Activated T-helper 17 cell treated with anti-CD3 and anti-CD28 coated beads, Interleukin-2, amount 50 U/mL, for 72 hours (primary cell): ENCODE results near the gene EFNA3. TPM values are rescaled to one million over a fixed set of nuclear protein-coding genes. Genes with fewer than 3 reads are reported as not detected.

Experiments
- ATAC-seq: fragments of 150-1000 bp; cut with Tn5 transposase; replicated peaks from 2 replicates; pipeline ENCODE4 v1.10.0; 2021; ENCODE audit warnings: mild to moderate bottlenecking, moderate library complexity
- H3K27ac Mint-ChIP-seq: one replicate; pipeline ENCODE4 v1.8.0; 2022; ENCODE audit warnings: mixed read lengths
- H3K27me3 Mint-ChIP-seq: one replicate; pipeline ENCODE4 v1.8.0; 2022; ENCODE audit warnings: mixed read lengths
- H3K36me3 Mint-ChIP-seq: one replicate; pipeline ENCODE4 v1.8.0; 2022; ENCODE audit warnings: low read depth, mild to moderate bottlenecking, mixed read lengths
- H3K4me1 Mint-ChIP-seq: one replicate; pipeline ENCODE4 v1.8.0; 2022; ENCODE audit warnings: mixed read lengths
- H3K4me3 Mint-ChIP-seq: one replicate; pipeline ENCODE4 v1.8.0; 2022; ENCODE audit warnings: mild to moderate bottlenecking, mixed read lengths
- H3K9me3 Mint-ChIP-seq: one replicate; pipeline ENCODE4 v1.8.0; 2022; ENCODE audit warnings: mixed read lengths
- total RNA-seq, 2 donors: library from RNA; stranded (reverse); gene quantifications; one replicate each; pipeline ENCODE4 v1.2.3, GENCODE V29; 2022

Gene EFNA3
- total RNA-seq, 2 donors from 2014 or later, result 4.1 to 10.8 TPM

- Mint-ChIP-seq H3K27me3 (no peaks in the 10 kb centered on the region), H3K4me3 (peak overlapping the region; percentile 91), H3K4me1 (peaks cover 7% of the 10 kb centered on the region), H3K36me3 (peaks cover 30% of the 10 kb centered on the region), H3K27ac (peak overlapping the region; percentile 77), H3K9me3 (no peaks in the 10 kb centered on the region)
- ATAC-seq, result peak; percentile 23
Observed at GRCh38 chr1:155052439-155053395, 25.9 kb upstream of the EFNA3 start.

GRCh38 chr1:155053531-155054105, 25.0 kb upstream of the EFNA3 start:
- H3K27ac Mint-ChIP-seq, result peak overlapping the region; percentile 77
- H3K27me3 Mint-ChIP-seq, result no peaks in the 10 kb centered on the region
- peaks cover 7% of the 10 kb centered on the region for H3K4me1 Mint-ChIP-seq
- no peak for ATAC-seq
- peaks cover 31% of the 10 kb centered on the region for H3K36me3 Mint-ChIP-seq
- no peaks in the 10 kb centered on the region for H3K9me3 Mint-ChIP-seq
- H3K4me3 Mint-ChIP-seq, result peak overlapping the region; percentile 91

GRCh38 chr1:155057104-155057503, 21.5 kb upstream of the EFNA3 start:
- H3K27ac Mint-ChIP-seq, result no peak overlapping the region
- H3K4me1 Mint-ChIP-seq, result peaks cover 7% of the 10 kb centered on the region
- H3K9me3 Mint-ChIP-seq, result no peaks in the 10 kb centered on the region
- H3K4me3 Mint-ChIP-seq, result no peak overlapping the region
- H3K36me3 Mint-ChIP-seq, result peaks cover 47% of the 10 kb centered on the region
- no peaks in the 10 kb centered on the region for H3K27me3 Mint-ChIP-seq
- ATAC-seq, result no peak

- ATAC-seq, result no peak
- H3K4me1 Mint-ChIP-seq, result no peaks in the 10 kb centered on the region
- no peak overlapping the region for H3K27ac Mint-ChIP-seq
Observed at GRCh38 chr1:155057788-155058211, 20.8 kb upstream of the EFNA3 start.

GRCh38 chr1:155060736-155061135, 17.9 kb upstream of the EFNA3 start:
- no peak overlapping the region for H3K4me3 Mint-ChIP-seq
- no peak for ATAC-seq

More at GRCh38 chr1:155057788-155058211, 20.8 kb upstream of the EFNA3 start:
- Mint-ChIP-seq H3K9me3 (no peaks in the 10 kb centered on the region), H3K27me3 (no peaks in the 10 kb centered on the region), H3K4me3 (no peak overlapping the region), H3K36me3 (peaks cover 47% of the 10 kb centered on the region)

GRCh38 chr1:155061381-155062150, 17.1 kb upstream of the EFNA3 start:
- Mint-ChIP-seq H3K4me3 (no peak overlapping the region), H3K36me3 (peaks cover 25% of the 10 kb centered on the region), H3K9me3 (no peaks in the 10 kb centered on the region), H3K4me1 (peaks cover 17% of the 10 kb centered on the region), H3K27ac (no peak overlapping the region), H3K27me3 (no peaks in the 10 kb centered on the region)
- ATAC-seq, result peak; percentile 58

More at GRCh38 chr1:155060736-155061135, 17.9 kb upstream of the EFNA3 start:
- peaks cover 13% of the 10 kb centered on the region for H3K4me1 Mint-ChIP-seq
- H3K9me3 Mint-ChIP-seq, result no peaks in the 10 kb centered on the region
- no peak overlapping the region for H3K27ac Mint-ChIP-seq
- H3K36me3 Mint-ChIP-seq, result peaks cover 33% of the 10 kb centered on the region
- H3K27me3 Mint-ChIP-seq, result no peaks in the 10 kb centered on the region

- H3K27ac Mint-ChIP-seq, result no peak overlapping the region
- ATAC-seq, result no peak
- no peaks in the 10 kb centered on the region for H3K27me3 Mint-ChIP-seq
- no peaks in the 10 kb centered on the region for H3K9me3 Mint-ChIP-seq
- peak overlapping the region; percentile 82 for H3K4me3 Mint-ChIP-seq
- peaks cover 17% of the 10 kb centered on the region for H3K4me1 Mint-ChIP-seq
- H3K36me3 Mint-ChIP-seq, result peaks cover 28% of the 10 kb centered on the region
Observed at GRCh38 chr1:155062151-155062686, 16.4 kb upstream of the EFNA3 start.

GRCh38 chr1:155062702-155063411, 15.8 kb upstream of the EFNA3 start:
- Mint-ChIP-seq H3K36me3 (peaks cover 22% of the 10 kb centered on the region), H3K9me3 (no peaks in the 10 kb centered on the region), H3K27ac (peak overlapping the region; percentile 32), H3K27me3 (no peaks in the 10 kb centered on the region), H3K4me1 (peaks cover 17% of the 10 kb centered on the region), H3K4me3 (peak overlapping the region; percentile 82)
- peak; percentile 29 for ATAC-seq

- no peaks in the 10 kb centered on the region for H3K27me3 Mint-ChIP-seq
- H3K27ac Mint-ChIP-seq, result peak within 1 kb of the TSS; percentile 65
- H3K4me1 Mint-ChIP-seq, result peaks cover 17% of the 10 kb centered on the region
- peak; percentile 91 for ATAC-seq
- H3K36me3 Mint-ChIP-seq, result peaks cover 27% of the 10 kb centered on the region
- H3K4me3 Mint-ChIP-seq, result peak within 1 kb of the TSS; percentile 82
- H3K9me3 Mint-ChIP-seq, result no peaks in the 10 kb centered on the region
Observed at GRCh38 chr1:155063550-155064110, 15.0 kb upstream of the EFNA3 start, which contains the start of gene EFNA4. EFNA4 (plus strand) TSS chr1:155063740; CDS start chr1:155063824, 84 bp downstream.

- Mint-ChIP-seq H3K4me3 (peak overlapping the region; percentile 82), H3K27me3 (no peaks in the 10 kb centered on the region), H3K4me1 (peaks cover 17% of the 10 kb centered on the region), H3K36me3 (peaks cover 28% of the 10 kb centered on the region), H3K9me3 (no peaks in the 10 kb centered on the region), H3K27ac (peak overlapping the region; percentile 65)
- ATAC-seq, result peak; percentile 63
Observed at GRCh38 chr1:155064111-155064831, 14.4 kb upstream of the EFNA3 start.

GRCh38 chr1:155064832-155065429, 13.7 kb upstream of the EFNA3 start:
- ATAC-seq, result no peak
- Mint-ChIP-seq H3K9me3 (no peaks in the 10 kb centered on the region), H3K36me3 (peaks cover 25% of the 10 kb centered on the region), H3K27me3 (no peaks in the 10 kb centered on the region), H3K27ac (peak overlapping the region; percentile 65), H3K4me1 (peaks cover 17% of the 10 kb centered on the region), H3K4me3 (peak overlapping the region; percentile 82)

- no peaks in the 10 kb centered on the region for H3K27me3 Mint-ChIP-seq
- peaks cover 21% of the 10 kb centered on the region for H3K4me1 Mint-ChIP-seq
- H3K36me3 Mint-ChIP-seq, result peaks cover 13% of the 10 kb centered on the region
- H3K4me3 Mint-ChIP-seq, result no peak overlapping the region
- ATAC-seq, result no peak
- H3K27ac Mint-ChIP-seq, result no peak overlapping the region
- no peaks in the 10 kb centered on the region for H3K9me3 Mint-ChIP-seq
Observed at GRCh38 chr1:155066777-155067176, 11.9 kb upstream of the EFNA3 start.
